ENCODE data around the gene S1PR3.

The S1PR3 gene

GRCh38 chr9:88959727-88960469 is 31.4 kb upstream of the S1PR3 start:
- TF ChIP-seq ZFX (IDR thresholded peaks at IDR 0.05; ENCODE audit: borderline replicate concordance) (no peak), CTCF (IDR thresholded peaks at IDR 0.05) (no peak)
- no peak overlapping the region for H3K27ac ChIP-seq

GRCh38 chr9:88960632-88961031 is 30.6 kb upstream of the S1PR3 start:
- H3K27ac ChIP-seq = no peak overlapping the region
- TF ChIP-seq ZFX (IDR thresholded peaks at IDR 0.05; ENCODE audit: borderline replicate concordance) = no peak
- no peak for TF ChIP-seq CTCF (IDR thresholded peaks at IDR 0.05)

GRCh38 chr9:88965473-88965872 is 25.8 kb upstream of the S1PR3 start:
- TF ChIP-seq ZFX (IDR thresholded peaks at IDR 0.05; ENCODE audit: borderline replicate concordance) = no peak
- no peak for TF ChIP-seq CTCF (IDR thresholded peaks at IDR 0.05)
- no peak overlapping the region for H3K27ac ChIP-seq

GRCh38 chr9:88966894-88967676 is 24.2 kb upstream of the S1PR3 start:
- TF ChIP-seq CTCF (IDR thresholded peaks at IDR 0.05) = no peak
- TF ChIP-seq ZFX (IDR thresholded peaks at IDR 0.05; ENCODE audit: borderline replicate concordance) = no peak
- no peak overlapping the region for H3K27ac ChIP-seq

- TF ChIP-seq ZFX (IDR thresholded peaks at IDR 0.05; ENCODE audit: borderline replicate concordance) (no peak), CTCF (IDR thresholded peaks at IDR 0.05) (no peak)
- no peak overlapping the region for H3K27ac ChIP-seq
Observed at GRCh38 chr9:88968799-88969198, 22.5 kb upstream of the S1PR3 start.

GRCh38 chr9:88969646-88970373 is 21.5 kb upstream of the S1PR3 start:
- H3K27ac ChIP-seq = no peak overlapping the region
- no peak for TF ChIP-seq ZFX (IDR thresholded peaks at IDR 0.05; ENCODE audit: borderline replicate concordance)
- TF ChIP-seq CTCF (IDR thresholded peaks at IDR 0.05) = no peak

Measured in 22Rv1 (cell line).